Measurements from ENCODE around the gene MYO5A.
"Not testable (repeated sequence)": the region's sequence is repeated elsewhere in the genome, so short reads cannot be mapped to it uniquely, and the experiment has no call there.

Gene MYO5A

DNA sequence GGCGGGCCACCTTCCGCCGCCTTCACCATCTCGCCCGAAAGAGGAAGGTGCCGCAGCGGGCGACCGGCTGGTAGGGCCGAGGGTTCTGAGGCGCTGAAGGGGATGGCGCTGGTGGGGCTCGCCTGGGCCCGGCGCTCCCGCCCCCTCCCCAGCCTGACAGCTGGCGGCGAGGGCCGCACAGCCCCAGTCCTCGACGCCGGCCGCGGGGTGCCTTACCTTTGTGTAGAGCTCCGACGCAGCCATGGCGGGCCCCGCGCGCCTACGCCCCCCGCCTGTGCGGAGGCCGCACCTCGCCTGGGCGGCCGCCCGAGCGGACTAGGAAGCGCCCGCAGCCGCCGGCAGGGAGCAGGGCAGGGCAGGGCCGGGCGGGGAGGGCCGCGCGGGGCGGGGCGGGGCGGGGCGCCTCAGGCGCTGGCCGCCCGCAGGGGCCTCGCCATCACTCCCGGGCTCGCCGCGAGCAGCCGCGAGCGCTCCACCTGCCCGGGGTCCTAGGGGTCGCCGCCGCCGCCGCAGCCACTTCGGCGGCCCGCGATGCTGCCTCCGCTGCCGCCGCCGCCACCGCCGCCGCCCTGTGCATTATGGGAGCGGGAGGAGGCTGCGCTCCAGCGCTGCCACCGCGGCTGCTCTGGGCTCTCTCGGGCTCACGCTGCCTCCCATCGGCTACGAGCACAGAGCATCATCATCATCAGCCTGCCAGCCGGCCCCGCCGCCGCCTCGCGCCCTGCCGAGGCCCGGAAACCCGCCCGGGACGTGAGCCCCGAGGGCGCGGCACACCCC is at the start of gene MYO5A:
Gene MYO5A, minus strand, starts transcription at position 317 of the 777 bp plus-strand sequence. Its CDS starts 74 bp downstream, at position 243.
- DNase-seq: peak; percentile 78

DNA sequence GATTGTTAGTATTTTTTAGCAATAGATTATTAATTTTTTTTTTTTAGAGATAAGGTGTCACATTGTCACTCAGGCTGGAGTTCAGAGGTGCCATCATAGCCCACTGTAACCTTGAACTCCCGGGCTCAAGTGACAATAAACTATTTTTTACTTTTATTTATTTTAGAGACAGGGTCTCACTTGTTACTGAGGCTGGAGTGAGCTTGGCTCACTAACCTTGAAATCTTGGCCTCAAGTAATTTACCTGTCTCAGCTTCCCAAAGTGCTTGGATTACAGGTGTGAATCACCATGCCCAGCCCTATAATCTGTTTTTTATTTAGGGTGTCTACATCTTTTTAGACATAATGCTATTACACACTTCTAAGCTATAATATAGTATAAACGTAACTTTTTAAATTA is 48.0 kb upstream of the MYO5A start:
- no peak for DNase-seq

DNA sequence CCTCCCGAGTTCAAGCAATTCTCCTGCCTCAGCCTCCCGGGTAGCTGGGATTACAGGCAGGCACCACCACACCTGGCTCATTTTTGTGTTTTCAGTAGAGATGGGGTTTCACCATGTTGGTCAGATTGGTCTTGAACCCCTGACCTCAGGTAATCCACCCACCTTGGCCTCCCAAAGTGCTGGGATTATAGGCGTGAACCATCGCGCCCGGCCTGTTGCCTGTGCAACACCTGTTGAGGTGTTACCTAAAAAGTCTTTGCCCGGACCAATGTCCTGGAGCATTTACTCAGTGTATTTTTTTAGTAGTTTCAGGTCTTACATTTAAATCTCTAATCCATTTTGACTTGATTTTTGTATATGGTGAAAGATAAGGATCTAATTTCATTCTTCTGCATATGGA is 46.9 kb upstream of the MYO5A start:
- not testable (repeated sequence) for DNase-seq

DNA sequence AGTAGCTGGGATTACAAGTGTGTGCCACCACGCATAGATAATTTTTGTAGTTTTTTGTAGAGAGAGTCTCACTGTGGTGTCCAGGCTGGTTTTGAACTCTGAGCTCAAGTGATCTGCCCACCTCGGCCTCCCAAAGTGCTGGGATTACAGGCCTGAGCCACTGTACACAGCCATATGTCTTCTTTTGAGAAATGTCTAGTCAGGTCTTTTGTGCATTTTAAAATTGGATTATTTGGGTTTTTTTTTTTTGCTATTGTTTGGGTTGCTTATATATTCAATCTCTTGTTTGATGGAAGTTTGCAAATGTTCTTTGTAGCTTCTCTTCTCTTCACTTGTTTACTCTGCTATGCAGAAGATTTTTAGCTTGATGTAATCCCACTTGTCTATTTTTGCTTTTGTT is 46.4 kb upstream of the MYO5A start:
- DNase-seq: no peak

DNA sequence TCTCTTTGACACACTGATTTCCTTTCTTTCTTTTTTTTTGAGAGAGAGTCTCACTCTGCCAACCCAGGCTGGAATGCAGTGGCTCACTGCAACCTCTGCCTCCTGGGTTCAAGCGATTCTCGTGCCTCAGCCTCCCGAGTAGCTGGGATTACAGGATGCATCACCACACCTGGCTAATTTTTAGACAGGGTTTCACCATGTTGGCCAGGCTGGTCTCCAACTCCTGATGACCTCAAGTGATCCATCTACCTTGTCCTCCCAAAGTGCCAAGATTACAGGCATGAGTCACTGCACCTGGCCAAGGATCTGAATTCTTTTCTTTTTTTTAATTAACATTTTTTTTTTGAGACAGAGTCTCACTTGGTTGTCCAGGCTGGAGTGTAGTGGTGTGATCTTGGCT is 45.9 kb upstream of the MYO5A start:
- DNase-seq: not testable (repeated sequence)

DNA sequence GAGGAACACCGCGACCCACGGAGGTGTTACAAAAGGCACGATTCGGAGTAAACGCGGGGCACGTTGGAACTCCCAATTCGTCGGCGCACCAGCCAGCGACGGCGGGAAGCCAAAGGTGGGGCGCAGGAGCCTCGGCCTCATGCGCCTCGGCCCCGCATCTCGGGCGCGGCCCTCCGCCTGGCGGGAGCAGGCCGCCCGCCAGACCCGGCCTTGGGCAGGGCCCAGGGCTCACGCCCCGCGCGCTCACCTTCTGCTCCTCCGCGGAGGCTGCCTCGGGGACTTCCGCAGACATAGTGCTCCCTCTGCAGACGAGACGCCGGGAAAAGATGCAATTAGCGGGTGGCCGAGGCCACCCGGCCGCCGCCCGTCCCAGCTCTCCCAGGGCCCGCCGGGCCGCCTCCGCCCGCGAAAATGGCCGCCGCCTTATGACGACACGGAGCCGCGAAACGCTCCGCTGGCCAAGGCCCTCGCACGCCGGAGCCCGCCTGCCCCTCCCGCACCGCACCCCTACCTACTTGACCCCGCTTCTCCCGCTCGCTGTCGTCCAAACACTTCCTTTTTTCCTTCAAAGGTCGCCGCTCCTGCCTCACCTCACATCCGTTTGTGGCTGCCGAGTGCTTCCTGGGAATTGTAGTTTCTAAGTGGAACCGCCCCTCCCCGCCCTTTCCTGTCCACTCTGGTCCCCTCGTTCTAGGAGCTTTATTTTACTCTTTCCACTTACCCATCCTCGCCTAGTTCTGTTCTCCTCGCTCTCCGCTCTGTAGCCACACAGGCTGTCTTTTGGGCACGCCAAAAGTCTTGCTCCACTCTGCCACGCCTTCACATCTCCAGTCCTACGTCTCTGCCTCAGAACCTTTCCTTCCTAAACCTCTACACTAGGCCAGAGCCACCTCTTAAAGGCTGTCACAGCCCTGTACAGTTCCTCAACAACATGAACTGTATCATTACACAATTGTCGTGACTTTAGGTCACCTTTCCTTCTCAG is 40.2 kb upstream of the MYO5A start, which contains the start of gene ARPP19:
Gene ARPP19, minus strand, starts transcription at position 430 of the 985 bp plus-strand sequence. Its CDS starts 138 bp downstream, at position 292.
- peak; percentile 81 for DNase-seq

GRCh38 chr15:52567871-52568600 is 39.4 kb upstream of the MYO5A start:
- DNase-seq: peak; percentile 57

DNA sequence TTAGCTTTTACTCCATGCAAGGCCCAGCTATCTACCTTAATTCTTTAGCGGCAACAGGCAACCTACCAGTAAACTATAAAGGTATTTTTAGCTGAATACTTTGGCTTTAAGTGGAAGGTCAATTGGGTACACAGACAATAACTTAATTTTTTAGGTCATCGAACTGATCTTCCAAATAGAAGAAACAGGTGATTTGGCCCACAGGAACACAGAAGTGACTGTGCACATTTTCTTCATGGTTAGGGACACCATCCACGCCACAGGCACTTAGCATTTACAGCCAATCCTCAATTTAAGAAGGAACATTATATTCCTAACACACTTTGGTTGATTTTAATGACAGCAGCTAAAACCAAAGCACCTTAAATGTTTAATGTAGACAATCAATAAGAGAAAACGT is 38.2 kb upstream of the MYO5A start:
- DNase-seq: no peak

DNA sequence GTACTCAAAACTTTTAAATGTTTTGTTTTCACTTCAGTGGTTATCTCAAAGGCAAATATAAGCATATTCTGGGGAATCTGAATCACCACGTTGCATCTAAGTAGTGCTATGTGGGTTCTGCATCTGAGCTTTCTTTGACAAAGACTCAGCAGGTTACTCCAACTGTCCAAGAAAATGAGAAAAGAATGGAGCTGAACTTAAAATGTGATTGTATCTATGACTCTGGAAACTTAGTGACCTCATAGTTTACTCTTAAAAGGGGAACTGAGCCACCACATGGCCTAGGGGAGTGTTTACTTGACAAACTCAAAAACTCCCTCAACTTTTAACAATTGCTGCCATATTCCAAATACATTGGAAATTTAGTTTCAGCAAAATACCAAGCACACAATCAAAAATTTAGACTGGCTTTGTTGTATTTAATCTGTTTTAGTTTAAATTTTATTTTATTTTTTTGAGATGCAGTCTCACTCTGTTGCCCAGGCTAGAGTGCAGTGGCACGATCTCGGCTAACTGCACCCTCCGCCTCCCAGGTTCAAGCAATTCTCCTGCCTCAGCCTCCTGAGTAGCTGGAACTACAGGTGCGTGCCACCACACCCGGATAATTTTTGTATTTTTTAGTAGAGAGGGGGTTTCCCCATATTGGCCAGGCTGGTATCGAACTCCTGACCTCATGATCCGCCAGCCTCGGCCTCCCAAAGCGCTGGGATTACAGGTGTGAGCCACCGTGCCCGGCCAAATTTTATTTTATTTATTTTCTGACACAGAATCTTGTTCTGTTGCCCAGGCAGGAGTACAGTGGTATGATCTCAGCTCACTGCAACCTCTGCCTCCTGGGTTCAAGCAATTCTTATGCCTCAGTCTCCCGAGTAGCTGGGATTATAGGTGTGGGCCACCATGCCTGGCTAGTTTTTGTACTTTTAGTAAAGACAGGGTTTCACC is 37.0 kb upstream of the MYO5A start:
- DNase-seq: not testable (repeated sequence)

DNA sequence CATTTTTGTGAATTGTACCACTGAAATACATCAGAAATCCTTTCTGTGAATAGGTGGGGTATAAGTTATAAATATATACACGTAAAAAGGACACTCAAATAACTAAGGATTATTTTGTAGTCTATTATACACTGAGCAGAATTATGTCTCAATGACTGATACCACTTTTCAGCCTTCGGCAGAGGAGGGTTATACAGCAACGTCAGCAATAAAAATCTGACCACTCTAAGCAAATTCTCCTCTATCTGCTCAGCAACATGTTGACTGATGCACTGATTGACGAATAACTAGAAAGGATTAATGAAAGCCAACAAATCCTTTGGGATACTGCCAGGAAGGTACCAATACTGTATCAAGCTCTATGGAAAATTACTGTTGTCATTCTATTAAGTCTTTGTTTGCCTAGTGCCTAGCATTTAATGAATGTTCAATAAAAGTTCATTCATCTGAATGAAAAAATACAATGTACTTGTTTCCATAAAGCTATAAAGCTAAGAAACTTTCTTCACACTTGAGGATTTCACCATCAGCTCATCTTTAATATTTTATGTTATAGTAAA is 34.9 kb upstream of the MYO5A start:
- no peak for DNase-seq

DNA sequence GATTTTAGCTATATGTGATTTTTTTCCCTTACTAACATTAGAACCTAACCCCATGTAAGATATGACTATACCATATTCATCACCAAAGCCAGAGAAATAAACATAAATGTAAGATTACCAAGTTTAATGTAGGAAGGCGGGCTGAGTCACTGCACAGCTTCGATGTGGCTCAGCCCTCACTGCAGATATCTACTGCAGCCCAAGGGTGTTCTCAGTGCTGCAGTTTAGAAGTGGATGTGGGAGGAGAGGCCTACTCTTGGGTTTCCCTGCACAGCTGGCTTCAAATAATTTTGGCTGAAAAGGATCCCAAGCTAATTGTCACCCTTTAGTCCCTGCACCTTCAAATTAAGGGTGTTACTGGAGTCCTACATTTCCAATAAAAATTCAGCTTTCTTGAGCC is 30.9 kb upstream of the MYO5A start:
- no peak for DNase-seq

DNA sequence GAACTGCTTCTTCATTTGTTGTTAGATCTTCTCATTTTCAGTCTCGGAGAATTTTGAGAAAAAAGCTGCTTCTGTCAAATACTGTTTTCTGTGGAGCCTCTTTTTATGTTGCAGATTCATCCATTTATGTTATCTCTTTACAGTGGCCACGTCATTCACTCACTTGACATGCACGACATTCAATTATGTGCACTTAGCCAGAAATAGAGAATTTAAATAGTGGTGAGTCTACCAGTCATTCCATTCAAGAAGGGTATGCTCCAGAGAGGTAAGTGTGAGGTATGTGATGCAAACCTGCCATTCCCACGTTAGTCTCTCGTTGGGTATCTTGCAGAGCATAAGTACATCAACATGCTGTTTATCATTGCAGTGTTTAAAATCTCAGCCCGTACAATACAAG is 30.3 kb upstream of the MYO5A start:
- no peak for DNase-seq

GRCh38 chr15:52558196-52558595 is 29.5 kb upstream of the MYO5A start:
- DNase-seq: peak; percentile 48

GRCh38 chr15:52557274-52557641 is 28.6 kb upstream of the MYO5A start:
- no peak for DNase-seq

- no peak for DNase-seq
These were observed 28.0 kb upstream of the MYO5A start for GRCh38 chr15:52556524-52557273.

DNA sequence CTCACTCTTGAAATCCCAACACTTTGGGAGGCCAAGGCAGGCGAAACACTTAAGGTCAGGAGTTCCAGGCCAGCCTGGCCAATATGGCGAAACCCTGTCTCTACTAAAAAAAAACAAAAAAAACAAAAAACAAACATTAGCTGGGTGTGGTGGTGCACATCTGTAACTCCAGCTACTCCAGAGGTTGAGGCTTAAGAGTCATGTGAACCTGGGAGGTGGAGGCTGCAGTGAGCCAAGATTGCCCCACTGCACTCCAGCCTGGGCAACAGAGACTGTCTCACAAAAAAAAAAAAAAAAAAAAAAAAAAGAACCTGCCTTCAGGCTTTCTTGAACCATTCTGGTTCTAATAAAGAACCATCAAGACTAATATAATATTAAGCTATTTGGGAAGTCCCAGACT is 23.6 kb upstream of the MYO5A start:
- no peak for DNase-seq

DNA sequence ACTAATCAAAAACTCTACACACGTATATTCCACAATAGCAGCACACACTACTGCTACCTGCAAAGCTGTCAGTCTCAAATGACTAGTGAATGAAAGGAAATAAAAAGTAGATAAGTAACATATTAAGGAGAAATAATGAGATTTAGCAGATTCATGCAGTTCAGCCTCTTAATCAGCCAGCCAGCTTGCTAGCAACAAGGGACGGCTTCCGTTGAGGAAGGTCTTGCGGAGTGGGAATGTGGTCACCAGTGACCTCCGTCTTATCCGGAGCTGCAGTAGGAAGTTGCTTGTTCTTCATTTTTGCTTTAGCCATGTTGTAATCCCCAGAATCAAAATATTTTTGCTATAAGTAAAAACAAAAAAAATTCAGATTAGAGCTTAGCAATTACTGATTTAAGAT is 23.1 kb upstream of the MYO5A start:
- DNase-seq: no peak

GRCh38 chr15:52551186-52551585 is 22.5 kb upstream of the MYO5A start:
- not testable (repeated sequence) for DNase-seq

- DNase-seq: no peak
These were observed 17.5 kb upstream of the MYO5A start for GRCh38 chr15:52546031-52546751.
